ENCODE results near the gene STX2.

DNA sequence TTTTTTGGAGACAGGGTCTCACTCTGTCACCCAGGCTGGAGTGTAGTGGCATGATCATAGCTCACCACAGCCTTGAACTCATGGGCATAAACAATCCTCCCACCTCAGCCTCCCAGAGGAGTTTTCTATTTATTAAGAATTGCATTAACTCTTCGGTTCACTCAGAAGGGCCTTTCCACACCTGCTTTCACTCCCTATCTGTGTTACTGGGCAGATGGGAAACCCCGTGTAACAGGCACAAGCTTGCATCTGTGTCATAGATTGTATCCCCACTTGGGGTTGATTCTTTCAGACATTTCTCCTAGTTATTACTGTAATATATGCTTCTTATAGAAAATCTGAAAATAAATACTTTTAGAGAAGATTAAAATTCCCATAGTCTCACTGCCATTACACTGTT, 38.7 kb downstream of the STX2 start:
- no peak for TF ChIP-seq EZH2phosphoT487 (conservative IDR thresholded peaks at IDR 0.05; ENCODE audit: low read length)
- TF ChIP-seq, protein P1, sequence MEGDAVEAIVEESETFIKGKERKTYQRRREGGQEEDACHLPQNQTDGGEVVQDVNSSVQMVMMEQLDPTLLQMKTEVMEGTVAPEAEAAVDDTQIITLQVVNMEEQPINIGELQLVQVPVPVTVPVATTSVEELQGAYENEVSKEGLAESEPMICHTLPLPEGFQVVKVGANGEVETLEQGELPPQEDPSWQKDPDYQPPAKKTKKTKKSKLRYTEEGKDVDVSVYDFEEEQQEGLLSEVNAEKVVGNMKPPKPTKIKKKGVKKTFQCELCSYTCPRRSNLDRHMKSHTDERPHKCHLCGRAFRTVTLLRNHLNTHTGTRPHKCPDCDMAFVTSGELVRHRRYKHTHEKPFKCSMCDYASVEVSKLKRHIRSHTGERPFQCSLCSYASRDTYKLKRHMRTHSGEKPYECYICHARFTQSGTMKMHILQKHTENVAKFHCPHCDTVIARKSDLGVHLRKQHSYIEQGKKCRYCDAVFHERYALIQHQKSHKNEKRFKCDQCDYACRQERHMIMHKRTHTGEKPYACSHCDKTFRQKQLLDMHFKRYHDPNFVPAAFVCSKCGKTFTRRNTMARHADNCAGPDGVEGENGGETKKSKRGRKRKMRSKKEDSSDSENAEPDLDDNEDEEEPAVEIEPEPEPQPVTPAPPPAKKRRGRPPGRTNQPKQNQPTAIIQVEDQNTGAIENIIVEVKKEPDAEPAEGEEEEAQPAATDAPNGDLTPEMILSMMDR (IDR thresholded peaks at IDR 0.05; ENCODE audit: insufficient read depth, low read length, poor library complexity, severe bottlenecking) = no peak

Data from SU-DHL-6 (cell line).